ENCODE measurements around the gene HSD17B1. TPM values are rescaled to one million over a fixed set of nuclear protein-coding genes. Genes with fewer than 3 reads are reported as not detected.

The HSD17B1 gene
- total RNA-seq, 1 experiment from 2014 or later: 1.5 TPM

DNA sequence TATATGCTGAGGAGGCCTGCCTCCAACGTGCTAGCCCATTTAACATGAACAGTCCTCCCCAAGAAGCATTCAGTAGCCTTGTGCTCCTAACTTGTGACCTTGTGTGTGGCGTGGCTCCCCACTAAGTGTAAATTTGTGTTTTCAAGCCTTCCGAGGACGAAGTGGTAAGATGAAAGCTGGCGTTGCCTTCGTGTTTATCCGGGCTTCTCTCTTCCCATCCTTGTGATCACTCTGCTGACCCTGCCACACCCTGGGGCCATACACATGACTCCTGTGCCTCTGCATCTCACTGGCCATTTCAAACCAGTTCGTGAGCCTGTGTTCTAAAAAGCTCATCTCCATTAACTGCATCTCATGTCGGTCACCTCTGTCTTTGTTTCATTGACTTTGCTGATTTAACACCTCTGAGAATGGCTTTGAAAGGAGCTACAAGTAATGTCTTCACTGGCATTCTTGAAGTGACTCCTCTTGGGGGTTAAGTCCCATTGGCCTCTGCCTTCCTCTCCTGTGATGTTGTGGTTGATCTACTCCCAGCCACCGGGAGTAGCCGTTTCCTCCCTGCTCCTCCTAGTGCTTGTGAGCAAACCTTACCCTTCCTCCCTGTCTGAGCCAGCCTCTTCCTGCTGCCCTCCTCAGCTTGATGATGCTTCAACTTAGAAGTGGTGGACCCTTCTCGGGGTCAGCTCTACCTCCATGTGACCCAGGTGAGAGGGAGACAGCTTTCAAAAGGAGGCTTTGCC lies 44.1 kb upstream of the HSD17B1 start:
- ChIA-PET CTCF (interaction anchor here (4.0 kb wide), 1 partner anchor 9 kb away, joined by 38 read pairs; no protein-coding TSS in a partner anchor), POLR2A (no interaction called here)
- peaks cover 18% of the 10 kb centered on the region for H3K36me3 Mint-ChIP-seq
- no peaks in the 10 kb centered on the region for H3K9me3 Mint-ChIP-seq
- no peak for DNase-seq (ENCODE audit: low spot score)
- no peak overlapping the region; the same call in 1 of the 2 replicates for H3K27ac Mint-ChIP-seq
- H3K4me3 Mint-ChIP-seq: no peak overlapping the region
- no peak for ATAC-seq
- H3K4me1 Mint-ChIP-seq: no peaks in the 10 kb centered on the region
- H3K27me3 Mint-ChIP-seq (ENCODE audit: low read depth): no peaks in the 10 kb centered on the region; the same call in 1 of the 2 replicates
- TF ChIP-seq IRF2 (CRISPR knock-in tag; IDR thresholded peaks at IDR 0.05; ENCODE audit: borderline replicate concordance, low read depth): no peak
- TF ChIP-seq, protein P1, sequence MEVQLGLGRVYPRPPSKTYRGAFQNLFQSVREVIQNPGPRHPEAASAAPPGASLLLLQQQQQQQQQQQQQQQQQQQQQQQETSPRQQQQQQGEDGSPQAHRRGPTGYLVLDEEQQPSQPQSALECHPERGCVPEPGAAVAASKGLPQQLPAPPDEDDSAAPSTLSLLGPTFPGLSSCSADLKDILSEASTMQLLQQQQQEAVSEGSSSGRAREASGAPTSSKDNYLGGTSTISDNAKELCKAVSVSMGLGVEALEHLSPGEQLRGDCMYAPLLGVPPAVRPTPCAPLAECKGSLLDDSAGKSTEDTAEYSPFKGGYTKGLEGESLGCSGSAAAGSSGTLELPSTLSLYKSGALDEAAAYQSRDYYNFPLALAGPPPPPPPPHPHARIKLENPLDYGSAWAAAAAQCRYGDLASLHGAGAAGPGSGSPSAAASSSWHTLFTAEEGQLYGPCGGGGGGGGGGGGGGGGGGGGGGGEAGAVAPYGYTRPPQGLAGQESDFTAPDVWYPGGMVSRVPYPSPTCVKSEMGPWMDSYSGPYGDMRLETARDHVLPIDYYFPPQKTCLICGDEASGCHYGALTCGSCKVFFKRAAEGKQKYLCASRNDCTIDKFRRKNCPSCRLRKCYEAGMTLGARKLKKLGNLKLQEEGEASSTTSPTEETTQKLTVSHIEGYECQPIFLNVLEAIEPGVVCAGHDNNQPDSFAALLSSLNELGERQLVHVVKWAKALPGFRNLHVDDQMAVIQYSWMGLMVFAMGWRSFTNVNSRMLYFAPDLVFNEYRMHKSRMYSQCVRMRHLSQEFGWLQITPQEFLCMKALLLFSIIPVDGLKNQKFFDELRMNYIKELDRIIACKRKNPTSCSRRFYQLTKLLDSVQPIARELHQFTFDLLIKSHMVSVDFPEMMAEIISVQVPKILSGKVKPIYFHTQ (CRISPR knock-in tag; IDR thresholded peaks at IDR 0.05): no peak
- no peak for TF ChIP-seq ZNF671 (CRISPR knock-in tag; IDR thresholded peaks at IDR 0.05)
- TF ChIP-seq ATF1 (CRISPR knock-in tag; IDR thresholded peaks at IDR 0.05): no peak
- TF ChIP-seq FOXJ3 (CRISPR knock-in tag; IDR thresholded peaks at IDR 0.05; ENCODE audit: borderline replicate concordance): no peak
- no peak for TF ChIP-seq ETV6 (CRISPR knock-in tag; IDR thresholded peaks at IDR 0.05)
- no peak for TF ChIP-seq NFATC4 (CRISPR knock-in tag; IDR thresholded peaks at IDR 0.05)
- TF ChIP-seq, protein P2, sequence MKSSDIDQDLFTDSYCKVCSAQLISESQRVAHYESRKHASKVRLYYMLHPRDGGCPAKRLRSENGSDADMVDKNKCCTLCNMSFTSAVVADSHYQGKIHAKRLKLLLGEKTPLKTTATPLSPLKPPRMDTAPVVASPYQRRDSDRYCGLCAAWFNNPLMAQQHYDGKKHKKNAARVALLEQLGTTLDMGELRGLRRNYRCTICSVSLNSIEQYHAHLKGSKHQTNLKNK (CRISPR knock-in tag; IDR thresholded peaks at IDR 0.05): no peak
- TF ChIP-seq FOXP1 (CRISPR knock-in tag; IDR thresholded peaks at IDR 0.05; ENCODE audit: borderline replicate concordance): no peak
- TF ChIP-seq, protein P3, sequence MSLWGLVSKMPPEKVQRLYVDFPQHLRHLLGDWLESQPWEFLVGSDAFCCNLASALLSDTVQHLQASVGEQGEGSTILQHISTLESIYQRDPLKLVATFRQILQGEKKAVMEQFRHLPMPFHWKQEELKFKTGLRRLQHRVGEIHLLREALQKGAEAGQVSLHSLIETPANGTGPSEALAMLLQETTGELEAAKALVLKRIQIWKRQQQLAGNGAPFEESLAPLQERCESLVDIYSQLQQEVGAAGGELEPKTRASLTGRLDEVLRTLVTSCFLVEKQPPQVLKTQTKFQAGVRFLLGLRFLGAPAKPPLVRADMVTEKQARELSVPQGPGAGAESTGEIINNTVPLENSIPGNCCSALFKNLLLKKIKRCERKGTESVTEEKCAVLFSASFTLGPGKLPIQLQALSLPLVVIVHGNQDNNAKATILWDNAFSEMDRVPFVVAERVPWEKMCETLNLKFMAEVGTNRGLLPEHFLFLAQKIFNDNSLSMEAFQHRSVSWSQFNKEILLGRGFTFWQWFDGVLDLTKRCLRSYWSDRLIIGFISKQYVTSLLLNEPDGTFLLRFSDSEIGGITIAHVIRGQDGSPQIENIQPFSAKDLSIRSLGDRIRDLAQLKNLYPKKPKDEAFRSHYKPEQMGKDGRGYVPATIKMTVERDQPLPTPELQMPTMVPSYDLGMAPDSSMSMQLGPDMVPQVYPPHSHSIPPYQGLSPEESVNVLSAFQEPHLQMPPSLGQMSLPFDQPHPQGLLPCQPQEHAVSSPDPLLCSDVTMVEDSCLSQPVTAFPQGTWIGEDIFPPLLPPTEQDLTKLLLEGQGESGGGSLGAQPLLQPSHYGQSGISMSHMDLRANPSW (CRISPR knock-in tag; conservative IDR thresholded peaks at IDR 0.05; ENCODE audit: low read depth): no peak
- TF ChIP-seq, protein P4, sequence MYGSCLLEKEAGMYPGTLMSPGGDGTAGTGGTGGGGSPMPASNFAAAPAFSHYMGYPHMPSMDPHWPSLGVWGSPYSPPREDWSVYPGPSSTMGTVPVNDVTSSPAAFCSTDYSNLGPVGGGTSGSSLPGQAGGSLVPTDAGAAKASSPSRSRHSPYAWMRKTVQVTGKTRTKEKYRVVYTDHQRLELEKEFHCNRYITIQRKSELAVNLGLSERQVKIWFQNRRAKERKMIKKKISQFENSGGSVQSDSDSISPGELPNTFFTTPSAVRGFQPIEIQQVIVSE (CRISPR knock-in tag; IDR thresholded peaks at IDR 0.05; ENCODE audit: borderline replicate concordance): no peak
- TF ChIP-seq, protein P5, sequence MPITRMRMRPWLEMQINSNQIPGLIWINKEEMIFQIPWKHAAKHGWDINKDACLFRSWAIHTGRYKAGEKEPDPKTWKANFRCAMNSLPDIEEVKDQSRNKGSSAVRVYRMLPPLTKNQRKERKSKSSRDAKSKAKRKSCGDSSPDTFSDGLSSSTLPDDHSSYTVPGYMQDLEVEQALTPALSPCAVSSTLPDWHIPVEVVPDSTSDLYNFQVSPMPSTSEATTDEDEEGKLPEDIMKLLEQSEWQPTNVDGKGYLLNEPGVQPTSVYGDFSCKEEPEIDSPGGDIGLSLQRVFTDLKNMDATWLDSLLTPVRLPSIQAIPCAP (CRISPR knock-in tag; IDR thresholded peaks at IDR 0.05): no peak
- TF ChIP-seq, protein P6, sequence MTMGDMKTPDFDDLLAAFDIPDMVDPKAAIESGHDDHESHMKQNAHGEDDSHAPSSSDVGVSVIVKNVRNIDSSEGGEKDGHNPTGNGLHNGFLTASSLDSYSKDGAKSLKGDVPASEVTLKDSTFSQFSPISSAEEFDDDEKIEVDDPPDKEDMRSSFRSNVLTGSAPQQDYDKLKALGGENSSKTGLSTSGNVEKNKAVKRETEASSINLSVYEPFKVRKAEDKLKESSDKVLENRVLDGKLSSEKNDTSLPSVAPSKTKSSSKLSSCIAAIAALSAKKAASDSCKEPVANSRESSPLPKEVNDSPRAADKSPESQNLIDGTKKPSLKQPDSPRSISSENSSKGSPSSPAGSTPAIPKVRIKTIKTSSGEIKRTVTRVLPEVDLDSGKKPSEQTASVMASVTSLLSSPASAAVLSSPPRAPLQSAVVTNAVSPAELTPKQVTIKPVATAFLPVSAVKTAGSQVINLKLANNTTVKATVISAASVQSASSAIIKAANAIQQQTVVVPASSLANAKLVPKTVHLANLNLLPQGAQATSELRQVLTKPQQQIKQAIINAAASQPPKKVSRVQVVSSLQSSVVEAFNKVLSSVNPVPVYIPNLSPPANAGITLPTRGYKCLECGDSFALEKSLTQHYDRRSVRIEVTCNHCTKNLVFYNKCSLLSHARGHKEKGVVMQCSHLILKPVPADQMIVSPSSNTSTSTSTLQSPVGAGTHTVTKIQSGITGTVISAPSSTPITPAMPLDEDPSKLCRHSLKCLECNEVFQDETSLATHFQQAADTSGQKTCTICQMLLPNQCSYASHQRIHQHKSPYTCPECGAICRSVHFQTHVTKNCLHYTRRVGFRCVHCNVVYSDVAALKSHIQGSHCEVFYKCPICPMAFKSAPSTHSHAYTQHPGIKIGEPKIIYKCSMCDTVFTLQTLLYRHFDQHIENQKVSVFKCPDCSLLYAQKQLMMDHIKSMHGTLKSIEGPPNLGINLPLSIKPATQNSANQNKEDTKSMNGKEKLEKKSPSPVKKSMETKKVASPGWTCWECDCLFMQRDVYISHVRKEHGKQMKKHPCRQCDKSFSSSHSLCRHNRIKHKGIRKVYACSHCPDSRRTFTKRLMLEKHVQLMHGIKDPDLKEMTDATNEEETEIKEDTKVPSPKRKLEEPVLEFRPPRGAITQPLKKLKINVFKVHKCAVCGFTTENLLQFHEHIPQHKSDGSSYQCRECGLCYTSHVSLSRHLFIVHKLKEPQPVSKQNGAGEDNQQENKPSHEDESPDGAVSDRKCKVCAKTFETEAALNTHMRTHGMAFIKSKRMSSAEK (CRISPR knock-in tag; IDR thresholded peaks at IDR 0.05; ENCODE audit: borderline replicate concordance): no peak
- TF ChIP-seq NR2C2 (CRISPR knock-in tag; IDR thresholded peaks at IDR 0.05): no peak
- TF ChIP-seq JAZF1 (CRISPR knock-in tag; IDR thresholded peaks at IDR 0.05): no peak
- TF ChIP-seq ZNF232 (CRISPR knock-in tag; IDR thresholded peaks at IDR 0.05): no peak
- TF ChIP-seq GTF2I (CRISPR knock-in tag; conservative IDR thresholded peaks at IDR 0.05): no peak
- no peak for TF ChIP-seq TEAD4 (CRISPR knock-in tag; IDR thresholded peaks at IDR 0.05)
- TF ChIP-seq SOX15 (CRISPR knock-in tag; IDR thresholded peaks at IDR 0.05): no peak
- TF ChIP-seq, protein P7, sequence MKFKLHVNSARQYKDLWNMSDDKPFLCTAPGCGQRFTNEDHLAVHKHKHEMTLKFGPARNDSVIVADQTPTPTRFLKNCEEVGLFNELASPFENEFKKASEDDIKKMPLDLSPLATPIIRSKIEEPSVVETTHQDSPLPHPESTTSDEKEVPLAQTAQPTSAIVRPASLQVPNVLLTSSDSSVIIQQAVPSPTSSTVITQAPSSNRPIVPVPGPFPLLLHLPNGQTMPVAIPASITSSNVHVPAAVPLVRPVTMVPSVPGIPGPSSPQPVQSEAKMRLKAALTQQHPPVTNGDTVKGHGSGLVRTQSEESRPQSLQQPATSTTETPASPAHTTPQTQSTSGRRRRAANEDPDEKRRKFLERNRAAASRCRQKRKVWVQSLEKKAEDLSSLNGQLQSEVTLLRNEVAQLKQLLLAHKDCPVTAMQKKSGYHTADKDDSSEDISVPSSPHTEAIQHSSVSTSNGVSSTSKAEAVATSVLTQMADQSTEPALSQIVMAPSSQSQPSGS (CRISPR knock-in tag; IDR thresholded peaks at IDR 0.05; ENCODE audit: borderline replicate concordance, low read depth): no peak
